ENCODE data around the gene MRPL44.

Gene MRPL44

GRCh38 chr2:223915071-223915470, 42.2 kb upstream of the MRPL44 start:
- H3K4me1 ChIP-seq (ENCODE audit: low read length): no peaks in the 10 kb centered on the region
- H3K27me3 ChIP-seq (ENCODE audit: low read depth, low read length): no peaks in the 10 kb centered on the region
- no peak overlapping the region for H2AFZ ChIP-seq (ENCODE audit: low read depth, low read length)
- no peak overlapping the region for H3K4me3 ChIP-seq (ENCODE audit: low read length)
- H3K9ac ChIP-seq (ENCODE audit: low read length): no peak overlapping the region
- no peaks in the 10 kb centered on the region for H3K9me3 ChIP-seq (ENCODE audit: insufficient read depth, low read length)
- H3K27ac ChIP-seq (ENCODE audit: low read length): no peak overlapping the region
- no peak for TF ChIP-seq CTCF (IDR thresholded peaks at IDR 0.05; ENCODE audit: low read depth, low read length)
- no peak for TF ChIP-seq EZH2phosphoT487 (IDR thresholded peaks at IDR 0.05; ENCODE audit: low read depth)
- peaks cover 23% of the 10 kb centered on the region for H4K20me1 ChIP-seq (ENCODE audit: insufficient read depth, low read length)
- peaks cover 7% of the 10 kb centered on the region for H3K79me2 ChIP-seq (ENCODE audit: low read length)
- no peak overlapping the region for H3K4me2 ChIP-seq (ENCODE audit: low read length)
- no peaks in the 10 kb centered on the region for H3K36me3 ChIP-seq (replicated peaks; ENCODE audit: low read depth, low read length)

GRCh38 chr2:223916181-223916920, 40.9 kb upstream of the MRPL44 start:
- H3K9me3 ChIP-seq (ENCODE audit: insufficient read depth, low read length): no peaks in the 10 kb centered on the region
- peaks cover 12% of the 10 kb centered on the region for H3K79me2 ChIP-seq (ENCODE audit: low read length)
- no peaks in the 10 kb centered on the region for H3K27me3 ChIP-seq (ENCODE audit: low read depth, low read length)
- H3K4me1 ChIP-seq (ENCODE audit: low read length): no peaks in the 10 kb centered on the region
- no peak overlapping the region for H3K4me3 ChIP-seq (ENCODE audit: low read length)
- H4K20me1 ChIP-seq (ENCODE audit: insufficient read depth, low read length): peaks cover 30% of the 10 kb centered on the region
- no peak overlapping the region for H3K27ac ChIP-seq (ENCODE audit: low read length)
- H3K36me3 ChIP-seq (replicated peaks; ENCODE audit: low read depth, low read length): no peaks in the 10 kb centered on the region
- TF ChIP-seq CTCF (IDR thresholded peaks at IDR 0.05; ENCODE audit: low read depth, low read length) (no peak), EZH2phosphoT487 (IDR thresholded peaks at IDR 0.05; ENCODE audit: low read depth) (no peak)
- H3K4me2 ChIP-seq (ENCODE audit: low read length): no peak overlapping the region
- no peak overlapping the region for H2AFZ ChIP-seq (ENCODE audit: low read depth, low read length)
- H3K9ac ChIP-seq (ENCODE audit: low read length): no peak overlapping the region

GRCh38 chr2:223918671-223919134, 38.6 kb upstream of the MRPL44 start:
- Histone ChIP-seq H2AFZ (ENCODE audit: low read depth, low read length) (no peak overlapping the region), H3K79me2 (ENCODE audit: low read length) (peaks cover 12% of the 10 kb centered on the region), H3K4me3 (ENCODE audit: low read length) (no peak overlapping the region), H3K9ac (ENCODE audit: low read length) (no peak overlapping the region), H4K20me1 (ENCODE audit: insufficient read depth, low read length) (peaks cover 43% of the 10 kb centered on the region), H3K4me2 (ENCODE audit: low read length) (no peak overlapping the region), H3K27me3 (ENCODE audit: low read depth, low read length) (no peaks in the 10 kb centered on the region), H3K36me3 (replicated peaks; ENCODE audit: low read depth, low read length) (no peaks in the 10 kb centered on the region), H3K27ac (ENCODE audit: low read length) (no peak overlapping the region), H3K4me1 (ENCODE audit: low read length) (no peaks in the 10 kb centered on the region), H3K9me3 (ENCODE audit: insufficient read depth, low read length) (no peaks in the 10 kb centered on the region)
- no peak for TF ChIP-seq EZH2phosphoT487 (IDR thresholded peaks at IDR 0.05; ENCODE audit: low read depth)
- TF ChIP-seq CTCF (IDR thresholded peaks at IDR 0.05; ENCODE audit: low read depth, low read length): no peak

- TF ChIP-seq EZH2phosphoT487 (IDR thresholded peaks at IDR 0.05; ENCODE audit: low read depth): no peak
- no peak for TF ChIP-seq CTCF (IDR thresholded peaks at IDR 0.05; ENCODE audit: low read depth, low read length)
- H3K36me3 ChIP-seq (replicated peaks; ENCODE audit: low read depth, low read length): no peaks in the 10 kb centered on the region
- H3K9me3 ChIP-seq (ENCODE audit: insufficient read depth, low read length): no peaks in the 10 kb centered on the region
- H3K4me1 ChIP-seq (ENCODE audit: low read length): no peaks in the 10 kb centered on the region
- H3K9ac ChIP-seq (ENCODE audit: low read length): no peak overlapping the region
- peaks cover 12% of the 10 kb centered on the region for H3K79me2 ChIP-seq (ENCODE audit: low read length)
- H3K4me2 ChIP-seq (ENCODE audit: low read length): no peak overlapping the region
- no peak overlapping the region for H3K4me3 ChIP-seq (ENCODE audit: low read length)
- no peaks in the 10 kb centered on the region for H3K27me3 ChIP-seq (ENCODE audit: low read depth, low read length)
- H3K27ac ChIP-seq (ENCODE audit: low read length): no peak overlapping the region
- H2AFZ ChIP-seq (ENCODE audit: low read depth, low read length): no peak overlapping the region
- H4K20me1 ChIP-seq (ENCODE audit: insufficient read depth, low read length): peaks cover 49% of the 10 kb centered on the region
Observed at GRCh38 chr2:223920109-223920508, 37.2 kb upstream of the MRPL44 start.

Data from OCI-LY3 (cell line).